Erythroblast (primary cell): ENCODE results near the gene SOAT1.
"Not testable (repeated sequence)": the region's sequence is repeated elsewhere in the genome, so short reads cannot be mapped to it uniquely, and the experiment has no call there.

Experiments used
- DNase-seq, 2 experiments: peaks; one replicate each; lab custom pipeline; 2025; lab: John Stamatoyannopoulos, UW
- GATA1 ChIP-seq: IDR thresholded peaks from 2 replicates; pipeline ENCODE4 v1.6.1; 2011; ENCODE audit warnings: low read depth, mild to moderate bottlenecking, control low read depth, low read length, moderate library complexity
- POLR2A ChIP-seq: IDR thresholded peaks from 2 replicates; pipeline ENCODE4 v1.6.1; 2011; ENCODE audit warnings: mild to moderate bottlenecking, low read length

Gene SOAT1

GRCh38 chr1:179352236-179352635, 58.6 kb downstream of the SOAT1 start:
- no peak for DNase-seq
- no peak for TF ChIP-seq GATA1
- TF ChIP-seq POLR2A = no peak

GRCh38 chr1:179353546-179353945, 59.9 kb downstream of the SOAT1 start:
- no peak for TF ChIP-seq GATA1
- no peak for TF ChIP-seq POLR2A
- peak in 1 of 2 experiments; percentile 12 for DNase-seq

- not testable (repeated sequence) for DNase-seq
Measured at GRCh38 chr1:179361631-179362030, 68.0 kb downstream of the SOAT1 start.

- DNase-seq = peak; percentile 86 to 89
- peak; percentile 61 for TF ChIP-seq POLR2A
- TF ChIP-seq GATA1 = no peak
Measured at GRCh38 chr1:179365342-179366092, 71.9 kb downstream of the SOAT1 start, which contains the start of gene AXDND1. AXDND1 (plus strand) TSS chr1:179365971; CDS start chr1:179366510, 539 bp downstream.

- DNase-seq = peak in 1 of 2 experiments; percentile 44
- no peak for TF ChIP-seq POLR2A
- TF ChIP-seq GATA1 = no peak
Measured at GRCh38 chr1:179366093-179366800, 72.7 kb downstream of the SOAT1 start.

GRCh38 chr1:179369751-179370341, 76.2 kb downstream of the SOAT1 start:
- peak; percentile 66 to 80 for DNase-seq
- TF ChIP-seq GATA1 = no peak
- TF ChIP-seq POLR2A = no peak

GRCh38 chr1:179372160-179372559, 78.6 kb downstream of the SOAT1 start:
- DNase-seq = no peak
- TF ChIP-seq POLR2A (no peak), GATA1 (no peak)

- no peak for TF ChIP-seq GATA1
- TF ChIP-seq POLR2A = no peak
Measured at GRCh38 chr1:179376223-179376622, 82.6 kb downstream of the SOAT1 start.

GRCh38 chr1:179380299-179380698, 86.7 kb downstream of the SOAT1 start:
- TF ChIP-seq POLR2A = no peak
- no peak for DNase-seq

More at GRCh38 chr1:179376223-179376622, 82.6 kb downstream of the SOAT1 start:
- DNase-seq = no peak

- TF ChIP-seq POLR2A (no peak), GATA1 (no peak)
- no peak for DNase-seq
Measured at GRCh38 chr1:179384027-179384426, 90.4 kb downstream of the SOAT1 start.

- no peak for TF ChIP-seq GATA1
- no peak for TF ChIP-seq POLR2A
- DNase-seq = no peak
Measured at GRCh38 chr1:179385510-179385909, 91.9 kb downstream of the SOAT1 start.

GRCh38 chr1:179393721-179394120, 100.1 kb downstream of the SOAT1 start:
- no peak for TF ChIP-seq POLR2A
- TF ChIP-seq GATA1 = no peak
- DNase-seq = no peak

- not testable (repeated sequence) for DNase-seq
Measured at GRCh38 chr1:179399399-179399798, 105.8 kb downstream of the SOAT1 start.
